GM12878 (cell line): ENCODE results near the gene SRPK2. TPM values are rescaled to one million over a fixed set of nuclear protein-coding genes. Genes with fewer than 3 reads are reported as not detected.
"Not testable (repeated sequence)": the region's sequence is repeated elsewhere in the genome, so short reads cannot be mapped to it uniquely, and the experiment has no call there.

ENCODE experiments used
- ATAC-seq: fragments of 200-7000 bp; cut with Tn5 transposase; 3 replicates; pipeline ENCODE4 v1.9.1; 2020; ENCODE audit warnings: mild to moderate bottlenecking, moderate library complexity
- BruUV-seq: library from RNA; stranded (reverse); fragments of 400-500 nt; replicated peaks from 2 replicates; lab custom pipeline; 2021; lab: Mats Ljungman, UMichigan
- CTCF ChIA-PET: fragments of 300-600 bp; sonication (Branson Sonifier 250); formaldehyde crosslinking; extraction: SDS; loops from one replicate; lab custom pipeline; 2021; ENCODE audit warnings: inconsistent platforms; lab: Yijun Ruan, JAX
- POLR2A ChIA-PET: fragments of 350-600 bp; formaldehyde crosslinking; extraction: SDS; loops from one replicate; lab custom pipeline; 2021; ENCODE audit warnings: inconsistent platforms; lab: Charles Lee
- RAD21 ChIA-PET: fragments of 300-600 bp; sonication (Branson Sonifier 250); formaldehyde crosslinking; loops from one replicate; lab custom pipeline; 2023; ENCODE audit warnings: antibody characterized with exemption; ENCODE audit not compliant: unreplicated experiment; lab: Charles Lee
- SMC1A ChIA-PET: fragments of 300-600 bp; sonication (Branson Sonifier 250); formaldehyde crosslinking; loops from one replicate; lab custom pipeline; 2023; ENCODE audit not compliant: unreplicated experiment, uncharacterized antibody; lab: Charles Lee
- DNase-seq: peaks from one replicate; pipeline ENCODE4 v3.0.0-alpha.2; 2011; ENCODE audit warnings: low read depth, low spot score
- FAIRE-seq: peaks from 3 replicates; lab custom pipeline; 2011; peaks lifted over from hg19 to GRCh38; lab: Jason Lieb, UNC
- H2AFZ ChIP-seq: 2 replicates; pipeline ENCODE4 v1.6.0; 2011; ENCODE audit warnings: low read depth, low read length, control low read depth; ENCODE audit not compliant: control insufficient read depth
- H3K27ac ChIP-seq: 2 replicates; pipeline ENCODE4 v1.5.1; 2011; ENCODE audit warnings: control low read depth; ENCODE audit not compliant: control insufficient read depth, insufficient read depth
- H3K27me3 ChIP-seq, 2 experiments: replicated peaks in 1 of 2; 2 replicates each; pipeline versions ENCODE4 v1.6.0 to v1.6.1; 2011; ENCODE audit warnings: low read length in 1 of 2; ENCODE audit not compliant: control insufficient read depth in 2 of 2, insufficient read depth in 2 of 2
- H3K36me3 ChIP-seq, 2 experiments: 2 replicates each; pipeline ENCODE4 v1.5.1; 2011; ENCODE audit warnings: low read length in 1 of 2; ENCODE audit not compliant: control insufficient read depth in 2 of 2, insufficient read depth in 2 of 2
- H3K4me1 ChIP-seq: 2 replicates; pipeline ENCODE4 v1.6.1; 2011; ENCODE audit warnings: mild to moderate bottlenecking, low read length, moderate library complexity, mixed read lengths; ENCODE audit not compliant: control insufficient read depth, insufficient read depth
- H3K4me2 ChIP-seq: 2 replicates; pipeline ENCODE4 v1.6.0; 2011; ENCODE audit warnings: control low read depth; ENCODE audit not compliant: control insufficient read depth, insufficient read depth
- H3K4me3 ChIP-seq: fragments of 200-600 bp; sonication (generic); 2 replicates; pipeline ENCODE4 v1.5.1; 2016
- H3K79me2 ChIP-seq: 2 replicates; pipeline ENCODE4 v1.6.0; 2011; ENCODE audit warnings: low read length; ENCODE audit not compliant: control insufficient read depth, insufficient read depth
- H3K9ac ChIP-seq: 2 replicates; pipeline ENCODE4 v1.8.0; 2011; ENCODE audit warnings: low read length, control low read depth, mixed read lengths; ENCODE audit not compliant: control insufficient read depth, insufficient read depth
- H3K9me3 ChIP-seq: replicated peaks from 3 replicates; pipeline ENCODE4 v1.5.1; 2011; ENCODE audit warnings: mild to moderate bottlenecking, low read length; ENCODE audit not compliant: control insufficient read depth, insufficient read depth
- H4K20me1 ChIP-seq: 2 replicates; pipeline ENCODE4 v1.6.0; 2011; ENCODE audit not compliant: control insufficient read depth, insufficient read depth
- CTCF ChIP-seq, 3 experiments: IDR thresholded peaks in 2 of 3; conservative IDR thresholded peaks in 1 of 3; 2 replicates each; pipeline ENCODE4 v1.5.1; 2011; ENCODE audit warnings: low read depth in 3 of 3, low read length in 3 of 3, mild to moderate bottlenecking in 3 of 3, control low read depth in 2 of 3, moderate library complexity in 2 of 3, inconsistent platforms in 1 of 3, mixed read lengths in 1 of 3; ENCODE audit not compliant: control insufficient read depth in 2 of 3, insufficient read depth in 1 of 3; ENCODE audit errors: extremely low read depth in 1 of 3
- RB1 ChIP-seq: fragments of 450-650 bp; formaldehyde crosslinking; IDR thresholded peaks from 2 replicates; pipeline ENCODE4 v1.6.1; 2017; ENCODE audit warnings: mild to moderate bottlenecking, borderline replicate concordance
- SRF ChIP-seq, 2 experiments: IDR thresholded peaks; 2 replicates each; pipeline ENCODE4 v1.6.1; 2011; ENCODE audit warnings: low read depth in 2 of 2, low read length in 2 of 2, mild to moderate bottlenecking in 1 of 2, moderate library complexity in 1 of 2
- USF2 ChIP-seq: IDR thresholded peaks from 2 replicates; pipeline ENCODE4 v1.6.1; 2011; ENCODE audit warnings: low read depth, low read length, improper control_type of control experiment, borderline replicate concordance
- ZZZ3 ChIP-seq: IDR thresholded peaks from 2 replicates; pipeline ENCODE4 v1.6.1; 2011; ENCODE audit warnings: low read depth; ENCODE audit not compliant: control insufficient read depth, insufficient read length
- WGBS: methylation state at CpG from one replicate; pipeline ENCODE4 v1.1.6; 2016; ENCODE audit warnings: low lambda C conversion rate; ENCODE audit not compliant: insufficient replicate concordance, insufficient coverage; ENCODE audit errors: missing lambda C conversion rate; 5-methylcytosine and 5-hydroxymethylcytosine counted together
- in situ Hi-C: fragments of 300-500 bp; cut with MboI; formaldehyde crosslinking; loops from 9 replicates; pipeline ENCODE4 v1.14.3; 2018; ENCODE audit warnings: mixed read lengths
- intact Hi-C: fragments of 100-400 bp; cut with micrococcal nuclease; formaldehyde crosslinking; loops from one replicate; pipeline ENCODE4 v1.14.2; 2022; ENCODE audit not compliant: unreplicated experiment
- polyA plus RNA-seq, 11 experiments: library from polyadenylated mRNA; depleted of rRNA in 4 of 11; unstranded in 6 of 11; stranded (reverse) in 5 of 11; fragments of >200 nt; fragmentation: Nextera tagmentation in 4 of 11; fragmentation: Illumina TruSeq in 1 of 11; extraction: Ambion mirVana in 4 of 11; extraction: Trizol in 1 of 11; gene quantifications; 1 replicate in 1 of 11; 2 replicates in 10 of 11; pipeline versions ENCODE4 v1.2.1 to v1.2.3, GENCODE V29; 2011 to 2016; ENCODE audit warnings: inconsistent platforms in 2 of 11, missing spikeins in 2 of 11, low read depth in 1 of 11
- total RNA-seq, 4 experiments: library from RNA; depleted of rRNA in 3 of 4; stranded (reverse); fragments of >200 nt in 3 of 4; fragmentation: Illumina TruSeq in 1 of 4; extraction: Trizol in 1 of 4; gene quantifications; 2 replicates each; pipeline versions ENCODE4 v1.2.1 to v1.2.3, GENCODE V29; 2013 to 2021

The SRPK2 gene
- total and polyA plus RNA-seq, 10 of the 15 experiments (the other 5 are each of a cell fraction or from before 2014, with no cell fraction given) = 13.2 to 32.8 (median 24.5) TPM

- CTCF ChIA-PET, H4K20me1 ChIP-seq, DNase-seq, H3K79me2 ChIP-seq, H3K9me3 ChIP-seq, ATAC-seq, H3K4me1 ChIP-seq, SMC1A ChIA-PET, H3K4me2 ChIP-seq, H2AFZ ChIP-seq, intact Hi-C loops, RAD21 ChIA-PET, H3K9ac ChIP-seq, H3K27ac ChIP-seq, H3K4me3 ChIP-seq, H3K36me3 ChIP-seq, in situ Hi-C loops, FAIRE-seq, BruUV-seq, H3K27me3 ChIP-seq: not testable (repeated sequence)
- 62% methylated on average over 2 of the region's 3 CpGs for WGBS
- POLR2A ChIA-PET = interaction anchor here (0.6 kb wide), 2 partner anchors 226 to 768 kb away, joined by 3 to 7 read pairs; no protein-coding TSS in a partner anchor
Measured at GRCh38 chr7:105409775-105410174, 21.1 kb upstream of the SRPK2 start.

- ATAC-seq = no peak
- no peak overlapping the region for H3K27ac ChIP-seq
- no peak overlapping the region for H3K4me3 ChIP-seq
- H3K27me3 ChIP-seq = no peaks in the 10 kb centered on the region
- intact Hi-C loops (no loop called here), in situ Hi-C loops (no loop called here)
- no peaks in the 10 kb centered on the region for H3K36me3 ChIP-seq
- no peaks in the 10 kb centered on the region for H3K4me1 ChIP-seq
- BruUV-seq = no TSS peak
- no peaks in the 10 kb centered on the region for H4K20me1 ChIP-seq
- no peaks in the 10 kb centered on the region for H3K9me3 ChIP-seq
- no peak for DNase-seq
- H2AFZ ChIP-seq = no peak overlapping the region
- ChIA-PET RAD21 (no interaction called here), CTCF (no interaction called here), SMC1A (interaction anchor here (1.5 kb wide), 1 partner anchor 57 kb away, joined by 4 read pairs; no protein-coding TSS in a partner anchor), POLR2A (interaction anchor here (0.6 kb wide), 1 partner anchor 768 kb away, joined by 3 read pairs; no protein-coding TSS in a partner anchor)
- TF ChIP-seq RB1 = no peak
- no peak for TF ChIP-seq ZZZ3
- TF ChIP-seq SRF (IDR thresholded peaks at IDR 0.05; ENCODE audit: low read depth in 2 of 2, low read length in 2 of 2) = no peak
- no peak for TF ChIP-seq USF2
- no peak for TF ChIP-seq CTCF (IDR thresholded peaks at IDR 0.05 in 2 of 3, conservative IDR thresholded peaks at IDR 0.05 in 1 of 3; ENCODE audit: control insufficient read depth in 2 of 3, extremely low read depth in 1 of 3, insufficient read depth in 1 of 3, low read depth in 3 of 3, low read length in 3 of 3)
- H3K79me2 ChIP-seq = no peaks in the 10 kb centered on the region
- H3K9ac ChIP-seq = no peak overlapping the region
- FAIRE-seq = no peak
- no peak overlapping the region for H3K4me2 ChIP-seq
- 71% methylated on average over 5 of the region's 5 CpGs for WGBS
Measured at GRCh38 chr7:105408791-105409410, 20.2 kb upstream of the SRPK2 start.
